Measurements from ENCODE around the gene CCNG2.

Gene CCNG2

DNA sequence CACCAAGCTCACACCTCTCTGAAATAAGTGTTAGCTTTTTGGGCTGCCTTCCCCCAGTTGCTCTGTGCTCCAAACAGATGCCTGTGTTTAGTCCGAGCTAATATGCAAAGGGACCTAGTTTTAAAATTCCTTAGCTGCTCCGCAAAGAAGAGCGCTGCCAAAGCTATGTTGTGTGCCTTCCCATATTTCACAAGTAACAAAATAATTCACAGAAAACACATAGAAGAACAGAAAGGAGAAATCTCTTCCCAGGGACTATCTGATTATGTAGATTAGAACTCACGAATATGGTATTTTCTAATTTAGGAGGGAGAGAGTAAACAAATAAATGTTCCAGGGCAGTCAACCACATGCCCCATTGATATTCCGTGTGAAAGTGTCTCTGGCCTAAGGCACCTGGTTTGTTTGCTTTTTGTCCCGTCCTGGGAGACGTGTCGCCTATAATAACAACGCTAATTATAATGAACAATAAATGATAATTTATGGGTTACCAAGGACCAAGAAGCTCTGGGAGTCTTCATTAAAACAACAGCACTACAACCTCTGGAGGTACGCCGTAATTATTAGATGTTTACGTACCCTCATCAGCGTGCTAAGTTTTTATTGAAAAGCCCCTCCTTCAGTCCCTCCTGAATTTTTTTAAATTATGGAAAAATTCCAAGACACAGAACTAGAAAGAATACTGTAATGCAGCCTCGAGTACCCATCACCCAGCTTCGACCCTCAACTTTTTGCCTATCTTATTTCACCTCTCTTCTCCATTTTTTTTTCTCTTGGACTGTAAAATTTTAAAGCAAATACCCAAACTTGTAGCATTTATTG lies 1.2 kb upstream of the CCNG2 start:
- H3K9ac ChIP-seq (ENCODE audit: low read length), result peak overlapping the region; percentile 51; the same call in 1 of the 2 replicates
- H4K20me1 ChIP-seq (ENCODE audit: insufficient read depth, low read length), result no peaks in the 10 kb centered on the region
- H2AFZ ChIP-seq (ENCODE audit: low read length), result peak overlapping the region; percentile 46
- peak overlapping the region; percentile 89 for H3K4me2 ChIP-seq (ENCODE audit: low read depth, low read length)
- peaks cover 26% of the 10 kb centered on the region for H3F3A ChIP-seq (ENCODE audit: insufficient read depth, low read length)
- H3K9me2 ChIP-seq (replicated peaks; ENCODE audit: insufficient read depth, low read length), result no peaks in the 10 kb centered on the region
- H3K4me1 ChIP-seq (ENCODE audit: low read length), result peaks cover 29% of the 10 kb centered on the region
- peak overlapping the region; percentile 70; the same call in 1 of the 2 replicates for H3K27ac ChIP-seq (ENCODE audit: low read length)
- H3K27me3 ChIP-seq (replicated peaks; ENCODE audit: insufficient read depth, low read length), result no peaks in the 10 kb centered on the region
- peak; percentile 18 for DNase-seq
- peaks cover 4% of the 10 kb centered on the region; the same call in 1 of the 2 replicates for H3K79me2 ChIP-seq (ENCODE audit: low read length)
- no peaks in the 10 kb centered on the region for H3K9me3 ChIP-seq (replicated peaks; ENCODE audit: insufficient read depth, low read length)
- peak overlapping the region; percentile 58 for H3K4me3 ChIP-seq (ENCODE audit: low read length)
- no peaks in the 10 kb centered on the region for H3K36me3 ChIP-seq (replicated peaks; ENCODE audit: insufficient read depth, low read length)
- no peak for TF ChIP-seq EZH2 (optimal IDR thresholded peaks at IDR 0.05; ENCODE audit: low read depth, low read length)
- no peak for TF ChIP-seq EZH2phosphoT487 (IDR thresholded peaks at IDR 0.05; ENCODE audit: low read length)
- TF ChIP-seq, protein P1, sequence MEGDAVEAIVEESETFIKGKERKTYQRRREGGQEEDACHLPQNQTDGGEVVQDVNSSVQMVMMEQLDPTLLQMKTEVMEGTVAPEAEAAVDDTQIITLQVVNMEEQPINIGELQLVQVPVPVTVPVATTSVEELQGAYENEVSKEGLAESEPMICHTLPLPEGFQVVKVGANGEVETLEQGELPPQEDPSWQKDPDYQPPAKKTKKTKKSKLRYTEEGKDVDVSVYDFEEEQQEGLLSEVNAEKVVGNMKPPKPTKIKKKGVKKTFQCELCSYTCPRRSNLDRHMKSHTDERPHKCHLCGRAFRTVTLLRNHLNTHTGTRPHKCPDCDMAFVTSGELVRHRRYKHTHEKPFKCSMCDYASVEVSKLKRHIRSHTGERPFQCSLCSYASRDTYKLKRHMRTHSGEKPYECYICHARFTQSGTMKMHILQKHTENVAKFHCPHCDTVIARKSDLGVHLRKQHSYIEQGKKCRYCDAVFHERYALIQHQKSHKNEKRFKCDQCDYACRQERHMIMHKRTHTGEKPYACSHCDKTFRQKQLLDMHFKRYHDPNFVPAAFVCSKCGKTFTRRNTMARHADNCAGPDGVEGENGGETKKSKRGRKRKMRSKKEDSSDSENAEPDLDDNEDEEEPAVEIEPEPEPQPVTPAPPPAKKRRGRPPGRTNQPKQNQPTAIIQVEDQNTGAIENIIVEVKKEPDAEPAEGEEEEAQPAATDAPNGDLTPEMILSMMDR (IDR thresholded peaks at IDR 0.05; ENCODE audit: low read length), result no peak

DNA sequence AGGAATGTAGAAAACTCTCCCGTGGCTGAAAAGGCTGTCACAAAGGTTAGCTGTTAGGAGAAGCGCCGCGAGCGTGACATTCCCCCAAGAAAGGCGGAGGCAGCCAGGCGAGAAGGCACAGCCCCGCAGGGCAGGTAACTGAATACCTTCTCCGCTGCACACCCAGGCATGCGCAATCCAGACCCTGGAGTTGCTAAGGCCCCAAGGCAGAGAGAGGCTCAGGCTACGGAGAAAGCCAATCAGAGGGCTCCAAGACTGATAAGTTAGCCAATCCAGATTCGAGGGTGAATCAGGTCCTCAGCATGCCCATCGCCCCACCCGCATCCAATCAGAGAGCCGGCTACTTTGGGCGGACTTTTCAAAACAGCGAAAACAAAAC lies 485 bp upstream of the CCNG2 start:
- Histone ChIP-seq H3K27ac (ENCODE audit: low read length) (peak overlapping the region; percentile 73; the same call in 1 of the 2 replicates), H3K27me3 (replicated peaks; ENCODE audit: insufficient read depth, low read length) (no peaks in the 10 kb centered on the region), H3K9ac (ENCODE audit: low read length) (peak overlapping the region; percentile 82), H3K4me3 (ENCODE audit: low read length) (peak overlapping the region; percentile 91), H3K9me3 (replicated peaks; ENCODE audit: insufficient read depth, low read length) (no peaks in the 10 kb centered on the region), H4K20me1 (ENCODE audit: insufficient read depth, low read length) (no peaks in the 10 kb centered on the region), H3K36me3 (replicated peaks; ENCODE audit: insufficient read depth, low read length) (no peaks in the 10 kb centered on the region), H3K4me1 (ENCODE audit: low read length) (peaks cover 29% of the 10 kb centered on the region), H3K4me2 (ENCODE audit: low read depth, low read length) (peak overlapping the region; percentile 89), H3K9me2 (replicated peaks; ENCODE audit: insufficient read depth, low read length) (no peaks in the 10 kb centered on the region), H2AFZ (ENCODE audit: low read length) (peak overlapping the region; percentile 46; the same call in 1 of the 2 replicates), H3K79me2 (ENCODE audit: low read length) (peaks cover 4% of the 10 kb centered on the region; the same call in 1 of the 2 replicates), H3F3A (ENCODE audit: insufficient read depth, low read length) (peaks cover 26% of the 10 kb centered on the region)
- TF ChIP-seq EZH2 (optimal IDR thresholded peaks at IDR 0.05; ENCODE audit: low read depth, low read length) (no peak), EZH2phosphoT487 (IDR thresholded peaks at IDR 0.05; ENCODE audit: low read length) (no peak)
- TF ChIP-seq, protein P1 (IDR thresholded peaks at IDR 0.05; ENCODE audit: low read length), result no peak
- peak; percentile 99 for DNase-seq

DNA sequence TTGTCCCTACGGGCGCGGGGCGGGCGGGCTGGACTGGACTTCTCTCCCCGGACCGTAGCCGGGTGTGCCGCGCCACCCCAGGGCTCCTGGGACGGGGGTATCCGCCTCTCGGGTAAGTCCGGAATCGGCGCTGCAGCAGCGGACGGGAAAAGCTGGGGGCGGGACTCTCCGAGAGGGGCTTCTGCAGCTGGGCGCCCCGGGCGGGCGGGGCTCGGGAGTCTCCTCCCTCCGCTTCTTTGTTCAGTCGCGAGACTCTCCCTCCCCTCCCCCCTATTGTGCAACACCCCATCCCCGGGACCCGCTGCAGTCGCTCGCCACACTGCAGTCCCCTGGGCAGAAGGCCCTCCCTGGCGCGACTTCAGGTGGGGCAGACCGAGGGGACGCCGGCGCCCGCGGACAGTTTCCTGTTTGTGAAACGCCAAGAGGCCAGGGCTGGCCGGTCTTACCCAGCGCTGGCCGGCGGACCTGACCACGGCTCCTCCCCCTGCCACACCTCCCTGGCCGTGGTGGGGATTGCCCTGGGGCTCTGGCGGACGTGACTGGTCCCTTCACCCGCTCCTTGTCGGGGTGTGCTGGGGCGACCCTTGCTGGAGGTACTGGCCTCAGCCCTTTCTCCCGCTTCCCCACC lies 966 bp downstream of the CCNG2 start:
- no peaks in the 10 kb centered on the region for H3K27me3 ChIP-seq (replicated peaks; ENCODE audit: insufficient read depth, low read length)
- peaks cover 4% of the 10 kb centered on the region; the same call in 1 of the 2 replicates for H3K79me2 ChIP-seq (ENCODE audit: low read length)
- H4K20me1 ChIP-seq (ENCODE audit: insufficient read depth, low read length), result no peaks in the 10 kb centered on the region
- peak overlapping the region; percentile 73; the same call in 1 of the 2 replicates for H3K27ac ChIP-seq (ENCODE audit: low read length)
- TF ChIP-seq EZH2 (optimal IDR thresholded peaks at IDR 0.05; ENCODE audit: low read depth, low read length), result no peak
- no peak for TF ChIP-seq EZH2phosphoT487 (IDR thresholded peaks at IDR 0.05; ENCODE audit: low read length)
- TF ChIP-seq, protein P1 (IDR thresholded peaks at IDR 0.05; ENCODE audit: low read length), result peak; percentile 11; the same call in 1 of the 2 replicates
- peak overlapping the region; percentile 91 for H3K4me3 ChIP-seq (ENCODE audit: low read length)
- H3K36me3 ChIP-seq (replicated peaks; ENCODE audit: insufficient read depth, low read length), result no peaks in the 10 kb centered on the region; the same call in 1 of the 2 replicates
- peak overlapping the region; percentile 82; the same call in 1 of the 2 replicates for H3K9ac ChIP-seq (ENCODE audit: low read length)
- peak overlapping the region; percentile 67 for H3K4me2 ChIP-seq (ENCODE audit: low read depth, low read length)
- H3F3A ChIP-seq (ENCODE audit: insufficient read depth, low read length), result peaks cover 26% of the 10 kb centered on the region
- peaks cover 29% of the 10 kb centered on the region for H3K4me1 ChIP-seq (ENCODE audit: low read length)
- H3K9me2 ChIP-seq (replicated peaks; ENCODE audit: insufficient read depth, low read length), result no peaks in the 10 kb centered on the region
- DNase-seq, result peak; percentile 74
- H3K9me3 ChIP-seq (replicated peaks; ENCODE audit: insufficient read depth, low read length), result no peaks in the 10 kb centered on the region
- peak overlapping the region; percentile 85 for H2AFZ ChIP-seq (ENCODE audit: low read length)
